H1 (cell line): ENCODE results near the gene KCNH1. TPM values are rescaled to one million over a fixed set of nuclear protein-coding genes. Genes with fewer than 3 reads are reported as not detected.

Experiments used
- CBX8 ChIP-seq: fragments of 300-800, 300-1000 bp; sonication (generic); IDR thresholded peaks from 2 replicates; pipeline ENCODE4 v1.7.1; 2016; ENCODE audit warnings: low read depth, low read length, borderline replicate concordance
- KDM5A ChIP-seq: fragments of 200-600 bp; IDR thresholded peaks from 2 replicates; pipeline ENCODE4 v1.7.1; 2012; ENCODE audit warnings: mild to moderate bottlenecking, low read length, inconsistent platforms, mixed read lengths
- SP2 ChIP-seq: IDR thresholded peaks from 2 replicates; pipeline ENCODE4 v1.6.1; 2012; ENCODE audit warnings: mild to moderate bottlenecking, low read length, inconsistent platforms
- SP4 ChIP-seq: IDR thresholded peaks from 2 replicates; pipeline ENCODE4 v1.6.1; 2012; ENCODE audit warnings: low read length, inconsistent platforms
- TAF7 ChIP-seq: optimal IDR thresholded peaks from 2 replicates; pipeline ENCODE3; 2011; ENCODE audit warnings: low read depth, mild to moderate bottlenecking, inconsistent platforms, low read length, moderate library complexity, borderline replicate concordance
- TEAD4 ChIP-seq: IDR thresholded peaks from 2 replicates; pipeline ENCODE4 v1.6.1; 2012; ENCODE audit warnings: low read depth, low read length, inconsistent platforms, mixed read lengths
- polyA plus RNA-seq, 7 experiments: library from polyadenylated mRNA; depleted of rRNA in 3 of 7; stranded (reverse) in 5 of 7; unstranded in 2 of 7; fragments of >200 nt in 5 of 7; fragments of 200-250 nt in 2 of 7; gene quantifications; 1 replicate in 5 of 7; 2 replicates in 1 of 7; 4 replicates in 1 of 7; pipeline versions ENCODE4 v1.2.1 to v1.2.3, GENCODE V29; 2011 to 2013; ENCODE audit warnings: missing spikeins in 2 of 7, mixed read lengths in 2 of 7
- total RNA-seq: library from RNA; stranded (reverse); fragmentation: NEBNext Ultra II Directional; extraction: Animal tissue kit (Norgen Biotek cat#: 25700); gene quantifications from 2 replicates; pipeline ENCODE4 v1.2.1, GENCODE V29; 2021

The KCNH1 gene
- total and polyA plus RNA-seq, 2 of the 8 experiments (the other 6 are each of a cell fraction or from before 2014, with no cell fraction given): 0.27 to 0.34 TPM

DNA sequence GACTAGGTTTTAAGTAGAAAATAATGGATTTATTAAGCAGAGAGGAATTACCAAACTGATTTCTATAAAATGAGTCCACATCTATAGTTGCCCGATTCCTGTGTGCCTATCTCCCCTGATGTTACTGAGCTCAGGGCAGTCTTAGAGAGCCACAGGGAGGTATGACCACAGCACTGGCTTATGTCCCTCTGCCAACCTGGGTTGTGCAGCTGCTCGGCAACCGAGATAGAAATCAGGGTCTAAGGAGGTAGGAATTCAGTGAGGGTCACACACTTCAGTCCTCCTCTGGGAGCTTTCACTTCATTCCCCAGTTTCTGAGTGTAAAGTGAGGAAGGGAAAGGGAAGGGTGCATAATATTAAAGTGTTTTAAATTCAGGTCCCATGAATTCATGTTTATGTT, 386.8 kb downstream of the KCNH1 start (continued):
- TF ChIP-seq KDM5A: no peak
- no peak for TF ChIP-seq TAF7
- no peak for TF ChIP-seq CBX8
- TF ChIP-seq SP4: no peak
- no peak for TF ChIP-seq SP2
- no peak for TF ChIP-seq TEAD4
- TF ChIP-seq, all 59 proteins: peak for 0
